ENCODE data around the gene TP53RK. TPM values are rescaled to one million over a fixed set of nuclear protein-coding genes. Genes with fewer than 3 reads are reported as not detected.

Gene TP53RK
- total RNA-seq, 2 experiments from 2014 or later: 12.1 to 12.3 TPM

GRCh38 chr20:46702447-46703203 lies 13.4 kb upstream of the TP53RK start:
- H3K4me1 Mint-ChIP-seq (ENCODE audit: low read depth): no peaks in the 10 kb centered on the region
- DNase-seq: no peak
- H3K27ac Mint-ChIP-seq: no peak overlapping the region
- peaks cover 37% of the 10 kb centered on the region for H3K27me3 Mint-ChIP-seq
- ChIA-PET CTCF (interaction anchor here (0.9 to 1.2 kb wide), 2 partner anchors 8 to 16 kb away, joined by 3 to 6 read pairs; no protein-coding TSS in a partner anchor), POLR2A (interaction anchor here (0.6 kb wide), 2 partner anchors 16 to 120 kb away, joined by 3 read pairs; no protein-coding TSS in a partner anchor)
- intact Hi-C loops (cut with micrococcal nuclease): no loop called here
- H3K36me3 Mint-ChIP-seq: no peaks in the 10 kb centered on the region
- H3K9me3 Mint-ChIP-seq: peaks cover 7% of the 10 kb centered on the region
- H3K4me3 Mint-ChIP-seq: no peak overlapping the region

GRCh38 chr20:46701986-46702385 lies 12.7 kb upstream of the TP53RK start:
- ChIA-PET CTCF (interaction anchor here (1.2 kb wide), 1 partner anchor 16 kb away, joined by 6 read pairs; no protein-coding TSS in a partner anchor), POLR2A (interaction anchor here (0.6 kb wide), 1 partner anchor 17 kb away, joined by 3 read pairs; no protein-coding TSS in a partner anchor)
- Mint-ChIP-seq H3K27ac (no peak overlapping the region), H3K27me3 (peaks cover 32% of the 10 kb centered on the region), H3K36me3 (no peaks in the 10 kb centered on the region), H3K9me3 (peaks cover 7% of the 10 kb centered on the region), H3K4me3 (no peak overlapping the region), H3K4me1 (ENCODE audit: low read depth) (no peaks in the 10 kb centered on the region)
- no peak for DNase-seq
- intact Hi-C loops (cut with micrococcal nuclease): no loop called here

GRCh38 chr20:46701556-46701955 lies 12.3 kb upstream of the TP53RK start:
- no peak for DNase-seq
- Mint-ChIP-seq H3K4me1 (ENCODE audit: low read depth) (no peaks in the 10 kb centered on the region), H3K27ac (no peak overlapping the region), H3K27me3 (peaks cover 31% of the 10 kb centered on the region), H3K36me3 (no peaks in the 10 kb centered on the region), H3K9me3 (peaks cover 5% of the 10 kb centered on the region), H3K4me3 (no peak overlapping the region)
- CTCF ChIA-PET: no interaction called here
- intact Hi-C loops (cut with micrococcal nuclease): no loop called here
- POLR2A ChIA-PET: interaction anchor here (0.6 kb wide), 1 partner anchor 17 kb away, joined by 3 read pairs; no protein-coding TSS in a partner anchor

GRCh38 chr20:46701057-46701456 lies 11.8 kb upstream of the TP53RK start:
- Mint-ChIP-seq H3K27ac (no peak overlapping the region), H3K4me3 (no peak overlapping the region), H3K36me3 (no peaks in the 10 kb centered on the region), H3K4me1 (ENCODE audit: low read depth) (no peaks in the 10 kb centered on the region), H3K9me3 (peaks cover under 1% of the 10 kb centered on the region), H3K27me3 (peaks cover 31% of the 10 kb centered on the region)
- CTCF ChIA-PET: no interaction called here
- intact Hi-C loops (cut with micrococcal nuclease): no loop called here
- POLR2A ChIA-PET: no interaction called here
- DNase-seq: no peak

GRCh38 chr20:46700481-46700880 lies 11.2 kb upstream of the TP53RK start:
- Mint-ChIP-seq H3K36me3 (no peaks in the 10 kb centered on the region), H3K27me3 (peaks cover 31% of the 10 kb centered on the region), H3K4me3 (no peak overlapping the region), H3K27ac (no peak overlapping the region), H3K9me3 (no peaks in the 10 kb centered on the region), H3K4me1 (ENCODE audit: low read depth) (no peaks in the 10 kb centered on the region)
- intact Hi-C loops (cut with micrococcal nuclease): no loop called here
- POLR2A ChIA-PET: no interaction called here
- DNase-seq: no peak
- CTCF ChIA-PET: no interaction called here

GRCh38 chr20:46699651-46700359 lies 10.6 kb upstream of the TP53RK start:
- no peak overlapping the region for H3K27ac Mint-ChIP-seq
- POLR2A ChIA-PET: no interaction called here
- H3K36me3 Mint-ChIP-seq: no peaks in the 10 kb centered on the region
- CTCF ChIA-PET: interaction anchor here (0.7 to 1.3 kb wide), 2 partner anchors 10 to 181 kb away, joined by 3 to 6 read pairs; partner anchors contain the start of gene TP53RK
- H3K27me3 Mint-ChIP-seq: peaks cover 26% of the 10 kb centered on the region
- intact Hi-C loops (cut with micrococcal nuclease): no loop called here
- H3K4me1 Mint-ChIP-seq (ENCODE audit: low read depth): no peaks in the 10 kb centered on the region
- no peak overlapping the region for H3K4me3 Mint-ChIP-seq
- H3K9me3 Mint-ChIP-seq: no peaks in the 10 kb centered on the region
- DNase-seq: no peak

GRCh38 chr20:46698788-46699187 lies 9.5 kb upstream of the TP53RK start:
- Mint-ChIP-seq H3K9me3 (no peaks in the 10 kb centered on the region), H3K4me3 (no peak overlapping the region), H3K36me3 (no peaks in the 10 kb centered on the region), H3K27ac (no peak overlapping the region), H3K4me1 (ENCODE audit: low read depth) (peaks cover 3% of the 10 kb centered on the region), H3K27me3 (peaks cover 20% of the 10 kb centered on the region)
- CTCF ChIA-PET: interaction anchor here (1.3 kb wide), 1 partner anchor 9 kb away, joined by 6 read pairs; the partner anchor contains the start of gene TP53RK
- intact Hi-C loops (cut with micrococcal nuclease): no loop called here
- POLR2A ChIA-PET: no interaction called here
- no peak for DNase-seq

- Mint-ChIP-seq H3K4me3 (no peak overlapping the region), H3K27ac (no peak overlapping the region), H3K9me3 (no peaks in the 10 kb centered on the region), H3K27me3 (peaks cover 13% of the 10 kb centered on the region), H3K36me3 (no peaks in the 10 kb centered on the region), H3K4me1 (ENCODE audit: low read depth) (peaks cover 3% of the 10 kb centered on the region)
- intact Hi-C loops (cut with micrococcal nuclease): no loop called here
- DNase-seq: no peak
- ChIA-PET CTCF (interaction anchor here (0.6 kb wide), 1 partner anchor 548 kb away, joined by 3 read pairs; no protein-coding TSS in a partner anchor), POLR2A (no interaction called here)
Measured at GRCh38 chr20:46696791-46697279, 7.6 kb upstream of the TP53RK start.

- intact Hi-C loops (cut with micrococcal nuclease): no loop called here
- POLR2A ChIA-PET: no interaction called here
- no peak overlapping the region for H3K4me3 Mint-ChIP-seq
Measured at GRCh38 chr20:46695892-46696291, 6.6 kb upstream of the TP53RK start.

GRCh38 chr20:46694484-46694883 lies 5.2 kb upstream of the TP53RK start:
- no peak overlapping the region for H3K4me3 Mint-ChIP-seq
- H3K27me3 Mint-ChIP-seq: peaks cover 4% of the 10 kb centered on the region
- ChIA-PET POLR2A (no interaction called here), CTCF (interaction anchor here (0.5 to 3.6 kb wide), 5 partner anchors 9 to 690 kb away, joined by 3 to 10 read pairs (median 3); no protein-coding TSS in a partner anchor)
- no peak overlapping the region for H3K27ac Mint-ChIP-seq
- DNase-seq: no peak
- peaks cover 8% of the 10 kb centered on the region for H3K4me1 Mint-ChIP-seq (ENCODE audit: low read depth)
- no peaks in the 10 kb centered on the region for H3K36me3 Mint-ChIP-seq
- intact Hi-C loops (cut with micrococcal nuclease): no loop called here
- H3K9me3 Mint-ChIP-seq: no peaks in the 10 kb centered on the region

More at GRCh38 chr20:46695892-46696291, 6.6 kb upstream of the TP53RK start:
- peaks cover 13% of the 10 kb centered on the region for H3K27me3 Mint-ChIP-seq
- no peak for DNase-seq
- no peaks in the 10 kb centered on the region for H3K36me3 Mint-ChIP-seq
- H3K9me3 Mint-ChIP-seq: no peaks in the 10 kb centered on the region
- H3K4me1 Mint-ChIP-seq (ENCODE audit: low read depth): peaks cover 3% of the 10 kb centered on the region
- no peak overlapping the region for H3K27ac Mint-ChIP-seq
- CTCF ChIA-PET: interaction anchor here (3.6 kb wide), 1 partner anchor 13 kb away, joined by 10 read pairs; no protein-coding TSS in a partner anchor

- DNase-seq: no peak
- H3K9me3 Mint-ChIP-seq: no peaks in the 10 kb centered on the region
- intact Hi-C loops (cut with micrococcal nuclease): no loop called here
- no peak overlapping the region for H3K4me3 Mint-ChIP-seq
- ChIA-PET POLR2A (no interaction called here), CTCF (no interaction called here)
- no peaks in the 10 kb centered on the region for H3K27me3 Mint-ChIP-seq
- H3K36me3 Mint-ChIP-seq: peaks cover 5% of the 10 kb centered on the region
- H3K27ac Mint-ChIP-seq: no peak overlapping the region
- peaks cover 29% of the 10 kb centered on the region for H3K4me1 Mint-ChIP-seq (ENCODE audit: low read depth)
Measured at GRCh38 chr20:46691196-46691595, 2.0 kb upstream of the TP53RK start.
